MCF 10A (cell line): ENCODE measurements around the gene MYO1C. TPM values are rescaled to one million over a fixed set of nuclear protein-coding genes. Genes with fewer than 3 reads are reported as not detected.

Experiments used
- BruUV-seq: library from RNA; stranded (reverse); fragments of 400-500 nt; replicated peaks from 2 replicates; lab custom pipeline; 2021; lab: Mats Ljungman, UMichigan
- CTCF ChIA-PET: fragments of 300-600 bp; sonication (Branson Sonifier 250); formaldehyde crosslinking; extraction: SDS; loops from one replicate; lab custom pipeline; 2021; ENCODE audit warnings: antibody characterized with exemption, inconsistent platforms; lab: Yijun Ruan, JAX
- POLR2A ChIA-PET: fragments of 300-600, 350-650 bp; sonication (Branson Sonifier 250); formaldehyde crosslinking; extraction: SDS; loops from one replicate; lab custom pipeline; 2020; ENCODE audit warnings: antibody characterized with exemption, inconsistent platforms; lab: Yijun Ruan, JAX
- DNase-seq: peaks from one replicate; pipeline ENCODE4 v3.0.0-alpha.2; 2018; ENCODE audit not compliant: unreplicated experiment
- H3K27ac Mint-ChIP-seq: one replicate; pipeline ENCODE4 v1.8.0; 2022; ENCODE audit warnings: mild to moderate bottlenecking, low read depth, mixed read lengths; ENCODE audit not compliant: unreplicated experiment
- H3K27me3 Mint-ChIP-seq: one replicate; pipeline ENCODE4 v1.8.0; 2022; ENCODE audit warnings: mixed read lengths; ENCODE audit not compliant: insufficient read depth, unreplicated experiment
- H3K36me3 Mint-ChIP-seq: one replicate; pipeline ENCODE4 v1.8.0; 2022; ENCODE audit warnings: mild to moderate bottlenecking, moderate library complexity, mixed read lengths; ENCODE audit not compliant: insufficient read depth, unreplicated experiment
- H3K4me1 Mint-ChIP-seq: one replicate; pipeline ENCODE4 v1.8.0; 2022; ENCODE audit warnings: mixed read lengths; ENCODE audit not compliant: insufficient read depth, unreplicated experiment
- H3K4me3 Mint-ChIP-seq: one replicate; pipeline ENCODE4 v1.8.0; 2022; ENCODE audit warnings: mild to moderate bottlenecking, moderate library complexity, mixed read lengths; ENCODE audit not compliant: unreplicated experiment
- H3K9me3 Mint-ChIP-seq: one replicate; pipeline ENCODE4 v1.8.0; 2022; ENCODE audit warnings: mixed read lengths; ENCODE audit not compliant: unreplicated experiment
- intact Hi-C: fragments of 100-400 bp; cut with micrococcal nuclease; formaldehyde crosslinking; loops from 2 replicates; pipeline ENCODE4 v1.14.1; 2022
- total RNA-seq: library from RNA; stranded (reverse); gene quantifications from 2 replicates; pipeline ENCODE4 v1.2.3, GENCODE V29; 2022
- TF ChIP-seq, protein P1 (sequence below): fragments of 200-600 bp; IDR thresholded peaks from one replicate; pipeline ENCODE4 v1.8.0; 2022; ENCODE audit warnings: antibody characterized with exemption, mild to moderate bottlenecking; ENCODE audit not compliant: unreplicated experiment

Gene MYO1C
- total RNA-seq, 1 experiment from 2014 or later = 216 TPM

DNA sequence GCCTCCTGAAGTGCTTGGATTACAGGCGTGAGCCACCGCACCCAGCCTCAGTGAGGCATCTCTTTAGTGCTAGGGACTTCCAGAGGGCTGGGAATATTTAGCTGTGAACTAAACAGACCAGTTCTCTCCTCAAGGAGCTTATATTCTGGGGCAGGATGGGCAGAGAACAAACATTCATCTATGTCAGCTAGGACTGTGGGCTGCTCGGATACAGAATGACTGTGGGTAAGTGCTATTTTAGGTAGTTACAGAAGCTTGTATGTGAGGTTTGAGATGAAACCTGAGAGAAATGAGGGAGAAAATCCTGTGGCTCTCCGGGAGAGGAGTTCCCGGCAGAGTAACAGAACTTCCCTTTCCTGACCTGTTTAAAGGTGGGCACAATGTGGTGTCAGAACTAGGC, 30.1 kb upstream of the MYO1C start:
- H3K9me3 Mint-ChIP-seq = no peaks in the 10 kb centered on the region
- POLR2A ChIA-PET = interaction anchor here (0.7 to 0.9 kb wide), 2 partner anchors 67 to 628 kb away, joined by 3 to 7 read pairs; partner anchors contain the start of gene CRK
- intact Hi-C loops = no loop called here
- no peak for DNase-seq
- H3K36me3 Mint-ChIP-seq = peaks cover 76% of the 10 kb centered on the region
- H3K27ac Mint-ChIP-seq = no peak overlapping the region
- H3K4me3 Mint-ChIP-seq = no peak overlapping the region
- H3K4me1 Mint-ChIP-seq = no peaks in the 10 kb centered on the region
- CTCF ChIA-PET = interaction anchor here (0.6 to 1.2 kb wide), 2 partner anchors 107 to 158 kb away, joined by 3 to 5 read pairs; no protein-coding TSS in a partner anchor
- TF ChIP-seq, protein P1, sequence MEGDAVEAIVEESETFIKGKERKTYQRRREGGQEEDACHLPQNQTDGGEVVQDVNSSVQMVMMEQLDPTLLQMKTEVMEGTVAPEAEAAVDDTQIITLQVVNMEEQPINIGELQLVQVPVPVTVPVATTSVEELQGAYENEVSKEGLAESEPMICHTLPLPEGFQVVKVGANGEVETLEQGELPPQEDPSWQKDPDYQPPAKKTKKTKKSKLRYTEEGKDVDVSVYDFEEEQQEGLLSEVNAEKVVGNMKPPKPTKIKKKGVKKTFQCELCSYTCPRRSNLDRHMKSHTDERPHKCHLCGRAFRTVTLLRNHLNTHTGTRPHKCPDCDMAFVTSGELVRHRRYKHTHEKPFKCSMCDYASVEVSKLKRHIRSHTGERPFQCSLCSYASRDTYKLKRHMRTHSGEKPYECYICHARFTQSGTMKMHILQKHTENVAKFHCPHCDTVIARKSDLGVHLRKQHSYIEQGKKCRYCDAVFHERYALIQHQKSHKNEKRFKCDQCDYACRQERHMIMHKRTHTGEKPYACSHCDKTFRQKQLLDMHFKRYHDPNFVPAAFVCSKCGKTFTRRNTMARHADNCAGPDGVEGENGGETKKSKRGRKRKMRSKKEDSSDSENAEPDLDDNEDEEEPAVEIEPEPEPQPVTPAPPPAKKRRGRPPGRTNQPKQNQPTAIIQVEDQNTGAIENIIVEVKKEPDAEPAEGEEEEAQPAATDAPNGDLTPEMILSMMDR = no peak
- BruUV-seq = no TSS peak
- no peaks in the 10 kb centered on the region for H3K27me3 Mint-ChIP-seq

DNA sequence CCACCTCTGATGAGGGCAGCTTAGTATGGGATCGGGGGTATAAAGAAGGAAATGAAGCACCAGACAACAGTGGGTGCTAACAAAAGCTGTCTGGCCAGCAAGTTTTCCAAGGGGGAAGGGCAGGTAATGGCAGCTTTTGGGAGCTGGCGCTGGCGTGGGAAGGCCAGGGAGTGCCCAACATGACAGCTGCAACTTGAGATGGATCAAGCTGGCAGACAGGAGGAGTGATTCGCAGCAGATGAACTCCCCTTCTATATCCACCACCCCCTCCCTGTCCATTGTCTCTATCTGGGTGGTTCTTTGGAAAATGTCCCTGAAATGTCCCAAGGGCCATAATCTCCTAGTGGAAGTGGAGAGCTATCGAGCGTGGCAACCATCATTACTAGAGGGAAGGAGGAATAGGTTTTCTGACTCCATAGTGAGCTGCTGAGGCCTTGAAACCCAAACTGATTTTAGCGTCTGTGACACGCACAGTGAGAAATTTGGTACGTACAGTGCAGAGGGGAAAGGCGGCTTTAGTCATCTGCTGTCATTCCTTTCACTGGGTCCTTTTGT, 28.7 kb upstream of the MYO1C start:
- no peaks in the 10 kb centered on the region for H3K27me3 Mint-ChIP-seq
- H3K4me1 Mint-ChIP-seq = no peaks in the 10 kb centered on the region
- BruUV-seq = no TSS peak
- peaks cover 71% of the 10 kb centered on the region for H3K36me3 Mint-ChIP-seq
- ChIA-PET POLR2A (interaction anchor here (1.0 kb wide), 2 partner anchors 40 to 65 kb away, joined by 3 read pairs; partner anchors contain the start of gene CRK), CTCF (interaction anchor here (0.8 kb wide), 1 partner anchor 13 kb away, joined by 3 read pairs; no protein-coding TSS in a partner anchor)
- no peak overlapping the region for H3K4me3 Mint-ChIP-seq
- no peaks in the 10 kb centered on the region for H3K9me3 Mint-ChIP-seq
- TF ChIP-seq, protein P1 = no peak
- DNase-seq = no peak
- H3K27ac Mint-ChIP-seq = peak overlapping the region; percentile 75
- intact Hi-C loops = no loop called here

DNA sequence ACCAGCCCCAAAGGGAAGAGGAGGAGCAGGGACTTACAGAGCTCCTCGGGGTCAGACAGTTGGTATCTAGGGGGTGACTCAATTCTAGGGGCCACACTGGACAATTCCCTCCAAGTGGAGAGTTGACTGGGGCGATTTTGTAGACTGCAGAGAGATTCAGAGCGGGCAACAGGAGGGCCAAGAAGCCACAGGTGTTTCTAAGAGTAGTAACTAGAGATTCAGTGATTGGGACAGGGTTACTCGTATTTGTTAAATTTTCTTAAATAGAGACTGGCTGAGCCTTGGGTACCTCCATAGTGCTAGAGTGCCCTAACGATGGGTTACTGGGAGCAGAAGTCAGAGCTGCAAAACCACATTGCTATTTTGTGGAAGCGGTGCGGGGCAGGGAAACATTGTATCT, 27.2 kb upstream of the MYO1C start:
- peaks cover 5% of the 10 kb centered on the region for H3K4me1 Mint-ChIP-seq
- ChIA-PET POLR2A (interaction anchor here (0.6 to 2.8 kb wide), 5 partner anchors 8 to 83 kb away, joined by 3 to 6 read pairs (median 3); no protein-coding TSS in a partner anchor), CTCF (interaction anchor here (0.5 to 1.2 kb wide), 4 partner anchors 14 to 266 kb away, joined by 3 to 4 read pairs (median 4); no protein-coding TSS in a partner anchor)
- no peak overlapping the region for H3K4me3 Mint-ChIP-seq
- BruUV-seq = no TSS peak
- H3K27me3 Mint-ChIP-seq = no peaks in the 10 kb centered on the region
- H3K9me3 Mint-ChIP-seq = no peaks in the 10 kb centered on the region
- DNase-seq = no peak
- intact Hi-C loops = loop anchor here (5.0 kb wide), 1 partner anchor 113 kb away; no protein-coding TSS in a partner anchor
- peaks cover 61% of the 10 kb centered on the region for H3K36me3 Mint-ChIP-seq
- H3K27ac Mint-ChIP-seq = peak overlapping the region; percentile 46
- TF ChIP-seq, protein P1 = no peak

DNA sequence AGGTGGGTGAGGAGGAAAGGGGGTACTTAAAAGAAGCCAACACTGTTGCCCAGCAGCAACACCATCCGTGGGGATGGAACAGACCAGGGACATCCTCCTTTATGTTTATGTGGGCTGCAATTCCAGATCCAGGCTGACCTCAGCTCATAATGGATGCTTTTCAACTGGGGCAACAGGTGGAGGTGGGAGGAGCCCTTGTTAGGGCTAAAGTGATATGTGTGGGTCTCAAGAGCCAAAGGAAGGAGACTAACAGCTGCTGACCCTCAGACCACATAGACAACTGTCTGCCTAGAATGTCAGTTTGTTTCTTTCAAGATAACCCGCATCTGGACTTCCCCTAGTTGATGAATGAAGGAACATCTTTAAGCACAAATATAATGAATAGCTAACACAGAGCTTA, 25.9 kb upstream of the MYO1C start:
- intact Hi-C loops = loop anchor here (5.0 kb wide), 1 partner anchor 114 kb away; no protein-coding TSS in a partner anchor

More for the DNA sequence above, 25.9 kb upstream of the MYO1C start:
- H3K4me3 Mint-ChIP-seq = peak overlapping the region; percentile 77
- no TSS peak for BruUV-seq
- POLR2A ChIA-PET = interaction anchor here (0.8 to 2.8 kb wide), 6 partner anchors 10 to 62 kb away, joined by 3 to 6 read pairs (median 4); no protein-coding TSS in a partner anchor
- H3K27me3 Mint-ChIP-seq = no peaks in the 10 kb centered on the region
- H3K36me3 Mint-ChIP-seq = peaks cover 55% of the 10 kb centered on the region
- peaks cover 5% of the 10 kb centered on the region for H3K4me1 Mint-ChIP-seq
- H3K9me3 Mint-ChIP-seq = no peaks in the 10 kb centered on the region
- no peak for DNase-seq
- H3K27ac Mint-ChIP-seq = no peak overlapping the region
- TF ChIP-seq, protein P1 = no peak
- CTCF ChIA-PET = interaction anchor here (0.6 to 0.9 kb wide), 2 partner anchors 14 to 112 kb away, joined by 3 read pairs; no protein-coding TSS in a partner anchor
